Mucosa of descending colon (tissue), 3 donors: Measurements from ENCODE around the gene SMURF1. TPM values are rescaled to one million over a fixed set of nuclear protein-coding genes. Genes with fewer than 3 reads are reported as not detected.

Experiments used
- ATAC-seq: fragments of 200-7000 bp; cut with Tn5 transposase; one replicate; pipeline ENCODE4 v1.9.1; 2020; ENCODE audit warnings: mild to moderate bottlenecking, moderate library complexity
- DNase-seq, 3 donors: peaks; one replicate each; pipeline ENCODE4 v3.0.0-alpha.2; 2020
- H3K36me3 ChIP-seq: fragments of 200-600 bp; one replicate; pipeline ENCODE4 v1.8.0; 2021; ENCODE audit warnings: low read depth, mild to moderate bottlenecking
- H3K4me1 ChIP-seq: fragments of 200-600 bp; one replicate; pipeline ENCODE4 v1.8.0; 2021; ENCODE audit warnings: low read depth, mild to moderate bottlenecking
- H3K4me3 ChIP-seq: fragments of 200-600 bp; one replicate; pipeline ENCODE4 v1.8.0; 2021; ENCODE audit warnings: mild to moderate bottlenecking
- H3K9me3 ChIP-seq: fragments of 200-600 bp; one replicate; pipeline ENCODE4 v1.8.0; 2021; ENCODE audit warnings: mild to moderate bottlenecking
- intact Hi-C, 2 donors: fragments of 100-400 bp; cut with DNase I in 1 of 2; cut with micrococcal nuclease in 1 of 2; formaldehyde crosslinking; loops; one replicate each; pipeline versions ENCODE4 v1.11.0 to v1.11.1; 2022; cut with DNase I, micrococcal nuclease
- total RNA-seq, 3 donors: library from RNA; stranded (reverse); fragmentation: NEBNext Ultra II Directional in 2 of 3; extraction: Animal tissue kit (Norgen Biotek cat#: 25700) in 2 of 3; gene quantifications; one replicate each; pipeline versions ENCODE4 v1.2.1 to v1.2.4, GENCODE V29; 2021 to 2023
- TF ChIP-seq, protein P1 (sequence below): fragments of 200-600 bp; IDR thresholded peaks from one replicate; pipeline ENCODE4 v1.8.0; 2022; ENCODE audit warnings: antibody characterized with exemption, mild to moderate bottlenecking
- donor health status: DM: no; HTN: no; CAD: no; lungs with moderate emphysema.
- donor health status: DM: no; HTN: no; CAD: no.
- donor health status: DM: no; HTN: yes; CAD: no.

The SMURF1 gene
- total RNA-seq, 3 donors from 2014 or later, result 28.4 to 36.0 (median 31.2) TPM

DNA sequence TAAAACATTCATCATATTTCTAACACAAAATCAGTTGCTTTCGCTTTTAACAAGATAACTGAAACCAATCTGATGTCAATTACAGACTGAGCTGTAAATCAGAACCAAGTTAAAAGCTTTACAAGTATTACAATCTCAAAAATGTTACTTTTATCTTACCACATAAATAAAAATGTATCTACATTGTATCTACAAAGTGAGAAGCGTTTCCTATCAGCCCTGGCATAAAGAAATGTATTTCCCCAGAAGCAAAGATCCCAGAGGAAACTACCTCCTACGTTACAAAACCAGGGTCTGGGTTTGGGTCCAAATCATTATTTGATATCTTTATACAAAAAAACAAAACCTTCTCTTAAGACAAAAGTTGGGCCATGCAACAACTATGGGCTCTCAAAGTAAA, 2.6 kb downstream of the SMURF1 start:
- DNase-seq (no peak), ATAC-seq (no peak)
- intact Hi-C loops, result loop anchor here in 1 of 2 donors (10.0 kb wide), 1 partner anchor 97 kb away; no protein-coding TSS in a partner anchor
- TF ChIP-seq, protein P1, sequence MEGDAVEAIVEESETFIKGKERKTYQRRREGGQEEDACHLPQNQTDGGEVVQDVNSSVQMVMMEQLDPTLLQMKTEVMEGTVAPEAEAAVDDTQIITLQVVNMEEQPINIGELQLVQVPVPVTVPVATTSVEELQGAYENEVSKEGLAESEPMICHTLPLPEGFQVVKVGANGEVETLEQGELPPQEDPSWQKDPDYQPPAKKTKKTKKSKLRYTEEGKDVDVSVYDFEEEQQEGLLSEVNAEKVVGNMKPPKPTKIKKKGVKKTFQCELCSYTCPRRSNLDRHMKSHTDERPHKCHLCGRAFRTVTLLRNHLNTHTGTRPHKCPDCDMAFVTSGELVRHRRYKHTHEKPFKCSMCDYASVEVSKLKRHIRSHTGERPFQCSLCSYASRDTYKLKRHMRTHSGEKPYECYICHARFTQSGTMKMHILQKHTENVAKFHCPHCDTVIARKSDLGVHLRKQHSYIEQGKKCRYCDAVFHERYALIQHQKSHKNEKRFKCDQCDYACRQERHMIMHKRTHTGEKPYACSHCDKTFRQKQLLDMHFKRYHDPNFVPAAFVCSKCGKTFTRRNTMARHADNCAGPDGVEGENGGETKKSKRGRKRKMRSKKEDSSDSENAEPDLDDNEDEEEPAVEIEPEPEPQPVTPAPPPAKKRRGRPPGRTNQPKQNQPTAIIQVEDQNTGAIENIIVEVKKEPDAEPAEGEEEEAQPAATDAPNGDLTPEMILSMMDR, result no peak
- Histone ChIP-seq H3K4me1 (peaks cover 2% of the 10 kb centered on the region), H3K9me3 (no peaks in the 10 kb centered on the region), H3K4me3 (no peak overlapping the region), H3K36me3 (no peaks in the 10 kb centered on the region)

DNA sequence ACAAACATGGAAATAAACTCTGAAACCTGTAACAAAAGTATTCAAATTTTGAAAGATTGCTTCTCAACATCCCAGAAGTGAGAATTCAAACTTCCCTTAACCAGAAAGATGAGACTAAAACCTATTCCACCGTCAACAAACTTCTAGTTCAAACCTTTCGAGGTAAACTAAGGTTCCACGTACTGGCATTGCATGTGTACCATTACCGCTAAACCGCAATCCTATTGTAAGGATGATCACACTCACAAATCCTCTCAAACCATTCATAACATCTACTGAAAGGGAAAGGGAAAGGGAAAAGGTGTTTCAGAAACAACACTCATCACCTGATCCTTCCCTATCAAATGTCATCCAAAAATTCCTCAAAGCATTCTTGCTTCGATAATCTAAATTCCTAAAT, 3.1 kb downstream of the SMURF1 start:
- Histone ChIP-seq H3K4me1 (peaks cover 5% of the 10 kb centered on the region), H3K4me3 (no peak overlapping the region), H3K36me3 (no peaks in the 10 kb centered on the region), H3K9me3 (no peaks in the 10 kb centered on the region)
- intact Hi-C loops, result loop anchor here in 1 of 2 donors (10.0 kb wide), 1 partner anchor 96 kb away; no protein-coding TSS in a partner anchor
- TF ChIP-seq, protein P1, result no peak
- ATAC-seq (no peak), DNase-seq (no peak)

DNA sequence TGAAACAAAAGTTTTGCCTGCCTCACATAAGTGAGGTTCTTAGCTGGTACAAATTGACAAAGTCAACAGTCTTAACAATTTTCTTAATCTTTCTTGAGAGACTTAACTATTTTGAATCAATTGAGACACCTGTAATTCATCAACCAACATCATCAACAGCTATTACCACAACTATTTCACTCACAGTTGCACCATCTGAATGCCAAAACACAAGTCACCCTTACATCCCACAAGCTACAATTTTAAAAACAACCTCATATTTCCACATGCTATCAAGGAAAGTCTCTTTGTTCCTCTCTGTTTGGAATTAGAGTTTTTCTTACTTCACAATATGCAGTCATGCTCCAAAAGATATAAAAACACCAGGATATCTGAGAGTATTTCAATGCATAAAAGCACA, 4.9 kb downstream of the SMURF1 start:
- TF ChIP-seq, protein P1, result no peak
- no peak for ATAC-seq
- H3K4me1 ChIP-seq, result peaks cover 21% of the 10 kb centered on the region

DNA sequence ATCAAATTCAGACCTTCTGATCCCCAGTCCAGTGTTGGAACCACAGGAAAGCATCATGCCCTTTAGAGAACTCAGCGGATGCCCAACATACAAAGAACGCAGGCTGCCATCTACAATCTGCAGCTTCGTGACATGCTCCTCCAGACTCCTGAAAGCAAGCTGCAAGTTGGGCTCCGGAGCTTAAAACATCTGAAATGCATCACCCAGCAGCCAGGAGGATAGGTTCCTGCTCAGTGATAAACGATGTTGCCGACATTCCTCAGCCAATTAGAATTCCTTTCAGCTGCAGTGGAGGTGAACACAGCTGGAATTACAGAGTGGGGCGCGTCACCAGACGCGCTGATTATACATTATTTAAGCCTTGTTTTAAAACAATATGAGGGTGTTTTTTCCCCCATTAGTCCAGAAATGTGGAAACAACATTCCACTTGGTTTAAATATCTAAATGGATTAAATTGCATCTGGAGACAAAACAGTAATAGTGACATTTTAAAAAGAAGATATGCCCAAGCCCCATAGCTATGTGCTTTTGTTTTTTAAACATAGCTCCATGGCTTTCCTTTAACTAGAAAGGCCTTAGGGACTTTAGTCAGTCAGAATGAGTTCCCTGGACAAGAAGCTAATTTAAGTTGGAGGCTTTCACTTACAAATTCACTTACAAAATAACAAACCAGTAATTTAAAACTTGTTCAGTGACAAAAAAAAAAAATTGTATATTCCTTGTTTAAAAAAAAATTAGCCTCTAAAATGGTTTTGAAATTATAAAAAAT, 6.3 kb downstream of the SMURF1 start:
- Histone ChIP-seq H3K9me3 (no peaks in the 10 kb centered on the region), H3K36me3 (no peaks in the 10 kb centered on the region), H3K4me1 (peaks cover 26% of the 10 kb centered on the region), H3K4me3 (no peak overlapping the region)
- TF ChIP-seq, protein P1, result no peak
- ATAC-seq, result no peak
- DNase-seq, result no peak
- intact Hi-C loops, result no loop called here

More for the DNA sequence above, 4.9 kb downstream of the SMURF1 start:
- no peaks in the 10 kb centered on the region for H3K36me3 ChIP-seq
- no peaks in the 10 kb centered on the region for H3K9me3 ChIP-seq
- intact Hi-C loops, result no loop called here
- no peak overlapping the region for H3K4me3 ChIP-seq
- no peak for DNase-seq

DNA sequence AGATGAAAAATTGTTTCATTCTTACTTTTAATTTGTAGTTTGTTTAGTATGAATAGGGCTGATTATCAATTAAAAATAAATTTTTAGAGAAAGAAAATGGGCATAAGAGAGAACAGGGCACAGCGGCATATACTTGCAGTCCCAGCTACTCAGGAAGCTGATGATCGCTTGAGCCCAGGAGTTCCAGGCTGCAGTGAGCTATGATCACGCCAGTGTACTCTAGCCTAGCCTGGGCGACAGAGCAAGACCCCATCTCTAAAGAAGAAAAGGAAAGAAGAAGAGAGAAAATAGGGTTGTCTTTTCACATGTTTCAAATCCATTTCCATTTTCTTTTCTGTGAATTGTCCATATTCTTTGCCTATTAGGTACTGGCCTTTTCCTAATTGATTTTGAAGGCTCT, 8.0 kb downstream of the SMURF1 start:
- H3K9me3 ChIP-seq, result no peaks in the 10 kb centered on the region
- no peak overlapping the region for H3K4me3 ChIP-seq
- ATAC-seq (no peak), DNase-seq (no peak)
- TF ChIP-seq, protein P1, result no peak
- intact Hi-C loops, result no loop called here
- no peaks in the 10 kb centered on the region for H3K36me3 ChIP-seq
- peaks cover 24% of the 10 kb centered on the region for H3K4me1 ChIP-seq
